HG03039 (cell line): Measurements from ENCODE around the gene MSH3.
A peak's percentile ranks its signal among the peaks of the same experiment; 100 is the strongest.
"Not testable (repeated sequence)": the region's sequence is repeated elsewhere in the genome, so short reads cannot be mapped to it uniquely, and the experiment has no call there.

Experiments
- ATAC-seq: cut with Tn5 transposase; IDR thresholded peaks from one replicate; pipeline ENCODE4 v1.9.1; 2021; ENCODE audit warnings: mild to moderate bottlenecking, moderate library complexity; ENCODE audit not compliant: unreplicated experiment

MSH3 gene

GRCh38 chr5:80837679-80838078 is 183.2 kb downstream of the MSH3 start:
- peak; percentile 91 for ATAC-seq

- not testable (repeated sequence) for ATAC-seq
Measured at GRCh38 chr5:80841026-80841797, 186.8 kb downstream of the MSH3 start.

- ATAC-seq, result not testable (repeated sequence)
Measured at GRCh38 chr5:80846422-80846821, 192.0 kb downstream of the MSH3 start.

- not testable (repeated sequence) for ATAC-seq
Measured at GRCh38 chr5:80850168-80850567, 195.7 kb downstream of the MSH3 start.

GRCh38 chr5:80852331-80853245 is 198.1 kb downstream of the MSH3 start:
- ATAC-seq, result no peak

- no peak for ATAC-seq
Measured at GRCh38 chr5:80853413-80853812, 199.0 kb downstream of the MSH3 start.

- no peak for ATAC-seq
Measured at GRCh38 chr5:80854583-80854982, 200.1 kb downstream of the MSH3 start.

GRCh38 chr5:80860924-80861613 is 206.6 kb downstream of the MSH3 start:
- ATAC-seq, result no peak

- no peak for ATAC-seq
Measured at GRCh38 chr5:80863708-80864107, 209.3 kb downstream of the MSH3 start.

- no peak for ATAC-seq
Measured at GRCh38 chr5:80864109-80864508, 209.7 kb downstream of the MSH3 start.

GRCh38 chr5:80864706-80865435 is 210.4 kb downstream of the MSH3 start:
- peak; percentile 69 for ATAC-seq

GRCh38 chr5:80865551-80865950 is 211.1 kb downstream of the MSH3 start:
- ATAC-seq, result no peak

- no peak for ATAC-seq
Measured at GRCh38 chr5:80866371-80866770, 211.9 kb downstream of the MSH3 start.

- no peak for ATAC-seq
Measured at GRCh38 chr5:80867233-80867632, 212.8 kb downstream of the MSH3 start.

- no peak for ATAC-seq
Measured at GRCh38 chr5:80870442-80870841, 216.0 kb downstream of the MSH3 start.

- ATAC-seq, result no peak
Measured at GRCh38 chr5:80871541-80871961, 217.1 kb downstream of the MSH3 start.

GRCh38 chr5:80874162-80874561 is 219.7 kb downstream of the MSH3 start:
- ATAC-seq, result no peak

GRCh38 chr5:80877592-80877991 is 223.1 kb downstream of the MSH3 start:
- no peak for ATAC-seq

- ATAC-seq, result no peak
Measured at GRCh38 chr5:80881726-80882125, 227.3 kb downstream of the MSH3 start.

- not testable (repeated sequence) for ATAC-seq
Measured at GRCh38 chr5:80883390-80883789, 228.9 kb downstream of the MSH3 start.
